K562 (cell line): ENCODE results near the gene TARBP2. TPM values are rescaled to one million over a fixed set of nuclear protein-coding genes. Genes with fewer than 3 reads are reported as not detected.

Experiments used
- CSDE1 ChIP-seq, 2 experiments: fragments of 450-650 bp; IDR thresholded peaks; 2 replicates each; pipeline ENCODE4 v1.6.1; 2016; ENCODE audit warnings: mild to moderate bottlenecking in 1 of 2
- ETV1 ChIP-seq: fragments of 450-650 bp; conservative IDR thresholded peaks from 2 replicates; pipeline ENCODE4 v1.6.1; 2016; ENCODE audit warnings: missing genetic modification characterization, control low read depth, low read depth, missing compliant biosample characterization
- FIP1L1 ChIP-seq: fragments of 200-400 bp; formaldehyde crosslinking; IDR thresholded peaks from 2 replicates; pipeline ENCODE4 v1.6.1; 2018; ENCODE audit warnings: mild to moderate bottlenecking, low read depth, low read length; ENCODE audit not compliant: poor library complexity, severe bottlenecking
- HDGF ChIP-seq: fragments of 450-650 bp; IDR thresholded peaks from 2 replicates; pipeline ENCODE4 v1.6.1; 2016
- HMG20A ChIP-seq: fragments of 450-650 bp; formaldehyde crosslinking; conservative IDR thresholded peaks from 2 replicates; pipeline ENCODE4 v1.4.0; 2020; ENCODE audit warnings: mild to moderate bottlenecking, mixed read lengths
- LCOR ChIP-seq: sonication (generic); formaldehyde crosslinking; IDR thresholded peaks from 2 replicates; pipeline ENCODE4 v1.8.0; 2022; ENCODE audit warnings: mild to moderate bottlenecking, missing genetic modification reagents
- PHTF2 ChIP-seq: fragments of 250-450 bp; sonication (Bioruptor Pico); IDR thresholded peaks from 2 replicates; pipeline ENCODE4 v1.5.0; 2021; ENCODE audit warnings: mild to moderate bottlenecking
- PTTG1 ChIP-seq: fragments of 450-650 bp; IDR thresholded peaks from 2 replicates; pipeline ENCODE4 v1.6.1; 2016; ENCODE audit warnings: low read depth, mild to moderate bottlenecking, missing genetic modification characterization, missing compliant biosample characterization
- TARDBP ChIP-seq: fragments of 450-650 bp; IDR thresholded peaks from 2 replicates; pipeline ENCODE4 v1.6.1; 2016
- ZNF707 ChIP-seq: fragments of 250-450 bp; sonication (Bioruptor Pico); conservative IDR thresholded peaks from 2 replicates; pipeline ENCODE4 v1.8.0; 2022; ENCODE audit warnings: inconsistent platforms, mild to moderate bottlenecking, moderate library complexity
- ZNF785 ChIP-seq: fragments of 250-450 bp; sonication (Bioruptor Pico); IDR thresholded peaks from 2 replicates; pipeline ENCODE4 v1.4.0; 2020; ENCODE audit warnings: mild to moderate bottlenecking
- ZNF79 ChIP-seq: fragments of 250-450 bp; sonication (Bioruptor Pico); IDR thresholded peaks from 2 replicates; pipeline ENCODE4 v1.4.0; 2020; ENCODE audit warnings: low read depth, mild to moderate bottlenecking, moderate library complexity
- polyA plus RNA-seq, 8 experiments: library from polyadenylated mRNA; depleted of rRNA in 4 of 8; stranded (reverse) in 5 of 8; unstranded in 3 of 8; fragments of >200 nt; fragmentation: Nextera tagmentation in 2 of 8; fragmentation: Illumina TruSeq in 1 of 8; extraction: Ambion mirVana in 2 of 8; extraction: Trizol in 1 of 8; gene quantifications; 2 replicates each; pipeline versions ENCODE4 v1.2.1 to v1.2.3, GENCODE V29; 2011 to 2014; ENCODE audit warnings: inconsistent platforms in 1 of 8, missing spikeins in 1 of 8
- total RNA-seq, 7 experiments: library from RNA; depleted of rRNA in 6 of 7; stranded (reverse); fragments of >200 nt in 6 of 7; fragmentation: Illumina TruSeq in 2 of 7; extraction: Trizol in 2 of 7; gene quantifications; 2 replicates each; pipeline versions ENCODE4 v1.2.1 to v1.2.3, GENCODE V29; 2011 to 2021; ENCODE audit warnings: low replicate concordance in 1 of 7
- TF ChIP-seq, protein P1 (sequence below): fragments of 450-650 bp; conservative IDR thresholded peaks from 2 replicates; pipeline ENCODE4 v1.6.1; 2016; ENCODE audit warnings: missing genetic modification characterization, low read depth, mild to moderate bottlenecking, missing compliant biosample characterization, moderate library complexity
- TF ChIP-seq, protein P2 (sequence below): fragments of 250-450 bp; sonication (Bioruptor Pico); IDR thresholded peaks from 2 replicates; pipeline ENCODE4 v1.5.0; 2021; ENCODE audit warnings: mild to moderate bottlenecking, moderate library complexity
- TF ChIP-seq, protein P3 (sequence below): fragments of 450-650 bp; formaldehyde crosslinking; IDR thresholded peaks from 2 replicates; pipeline ENCODE4 v1.4.0; 2022; ENCODE audit warnings: missing genetic modification characterization
- TF ChIP-seq, protein P4 (sequence below), 3 experiments: fragments of 200-800 bp in 1 of 3; fragments of 250-450 bp in 1 of 3; fragments of 450-650 bp in 1 of 3; sonication (Bioruptor Pico) in 1 of 3; sonication (Bioruptor generic) in 1 of 3; formaldehyde crosslinking in 1 of 3; IDR thresholded peaks; 2 replicates each; pipeline versions ENCODE4 v1.6.1 to v1.8.0; 2016 to 2022; ENCODE audit warnings: mild to moderate bottlenecking in 2 of 3, missing genetic modification characterization in 2 of 3, missing compliant biosample characterization in 1 of 3, moderate library complexity in 1 of 3
- TF ChIP-seq, protein P5 (sequence below): sonication (generic); formaldehyde crosslinking; IDR thresholded peaks from 2 replicates; pipeline ENCODE4 v1.5.0; 2020; ENCODE audit warnings: missing genetic modification reagents

Gene TARBP2
- total and polyA plus RNA-seq, 9 of the 15 experiments (the other 6 are each of a cell fraction or from before 2014, with no cell fraction given): 5.6 to 69.0 (median 44.6) TPM

DNA sequence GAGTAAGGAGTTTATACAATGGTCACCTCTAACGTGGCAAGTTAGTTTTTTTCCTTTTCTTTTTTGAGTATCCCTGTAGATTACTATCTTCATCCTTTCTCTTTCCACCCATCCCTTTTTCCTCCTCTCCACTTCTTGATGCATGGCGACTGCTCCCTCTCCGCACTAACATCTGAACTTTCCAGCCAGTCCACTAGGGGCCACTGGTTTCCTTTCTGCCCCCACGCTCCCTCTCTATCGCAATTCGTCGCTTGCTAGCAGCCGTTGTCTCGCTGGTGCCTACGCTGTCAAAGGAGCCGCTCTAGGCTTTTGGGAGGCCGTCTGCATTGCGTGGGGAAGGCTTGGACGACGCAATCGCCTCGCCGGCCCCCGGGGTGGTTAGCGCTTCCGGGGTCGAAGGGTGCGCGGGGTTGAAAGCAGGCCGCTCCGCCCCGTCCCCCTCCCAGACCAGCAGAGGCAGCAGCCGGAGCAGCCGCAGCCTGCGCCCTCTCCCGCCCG lies 49.4 kb upstream of the TARBP2 start, which contains the start of gene PCBP2 (continued):
- TF ChIP-seq HDGF (peak; percentile 83; the same call in 1 of the 2 replicates), ZNF79 (CRISPR knock-in tag) (no peak), ZNF707 (CRISPR knock-in tag) (no peak), HMG20A (CRISPR knock-in tag) (no peak), ETV1 (tag) (no peak; the same call in 1 of the 2 replicates), LCOR (peak; percentile 58; the same call in 1 of the 2 replicates), CSDE1 (IDR thresholded peaks at IDR 0.05) (no peak), TARDBP (peak; percentile 65; the same call in 1 of the 2 replicates), PTTG1 (tag) (no peak), ZNF785 (CRISPR knock-in tag) (no peak), PHTF2 (no peak), FIP1L1 (peak; percentile 8)
- TF ChIP-seq, protein P1, sequence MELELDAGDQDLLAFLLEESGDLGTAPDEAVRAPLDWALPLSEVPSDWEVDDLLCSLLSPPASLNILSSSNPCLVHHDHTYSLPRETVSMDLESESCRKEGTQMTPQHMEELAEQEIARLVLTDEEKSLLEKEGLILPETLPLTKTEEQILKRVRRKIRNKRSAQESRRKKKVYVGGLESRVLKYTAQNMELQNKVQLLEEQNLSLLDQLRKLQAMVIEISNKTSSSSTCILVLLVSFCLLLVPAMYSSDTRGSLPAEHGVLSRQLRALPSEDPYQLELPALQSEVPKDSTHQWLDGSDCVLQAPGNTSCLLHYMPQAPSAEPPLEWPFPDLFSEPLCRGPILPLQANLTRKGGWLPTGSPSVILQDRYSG: no peak
- TF ChIP-seq, protein P2, sequence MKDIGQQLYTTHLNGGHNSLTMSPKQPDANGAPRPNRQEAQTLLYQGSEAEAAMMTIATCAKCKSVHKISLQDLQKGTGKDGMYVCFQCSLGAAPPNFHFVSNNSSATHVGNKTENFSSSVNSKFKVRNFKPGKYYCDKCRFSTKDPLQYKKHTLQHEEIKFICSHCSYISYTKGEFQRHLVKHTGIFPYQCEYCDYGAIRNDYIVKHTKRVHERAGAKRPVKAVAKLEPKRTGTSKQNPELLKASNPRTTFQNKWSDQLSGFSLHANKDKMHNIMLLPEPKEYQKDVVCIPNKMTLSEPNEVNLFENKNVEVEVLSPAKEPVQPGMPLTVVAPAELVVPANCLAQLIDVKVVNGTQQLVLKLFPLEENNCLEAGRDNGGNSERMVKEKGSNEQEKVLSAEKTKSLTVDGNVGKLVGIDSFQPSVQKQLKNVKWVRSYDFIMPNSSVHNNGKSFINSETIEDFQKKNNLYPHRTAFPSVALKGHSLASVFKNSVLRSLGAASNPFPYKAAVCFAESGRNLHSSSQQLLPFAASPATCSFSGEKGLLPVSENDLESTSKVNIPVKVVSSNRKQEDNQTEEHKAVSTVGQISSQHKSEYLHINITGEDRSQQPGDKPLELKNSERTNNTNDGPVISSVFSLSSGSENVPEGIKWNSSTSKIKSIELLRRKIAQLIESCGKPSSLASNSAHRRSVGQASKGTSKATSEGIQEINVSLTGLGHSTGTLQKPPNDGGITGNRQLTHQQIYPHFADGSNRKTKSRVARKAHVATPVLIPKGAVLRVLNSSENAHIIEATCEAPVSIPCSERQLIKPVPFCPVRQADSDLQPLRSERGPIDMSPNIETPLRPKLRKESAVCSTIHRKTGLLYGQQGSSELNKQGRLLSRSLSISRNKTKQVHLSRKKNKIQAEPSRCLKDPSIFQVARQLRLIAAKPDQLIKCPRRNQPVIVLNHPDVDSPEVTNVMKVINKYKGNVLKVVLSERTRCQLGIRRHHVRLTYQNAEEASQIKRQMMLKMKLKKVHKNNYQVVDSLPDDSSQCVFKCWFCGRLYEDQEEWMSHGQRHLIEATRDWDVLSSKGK (CRISPR knock-in tag): no peak
- TF ChIP-seq, protein P3, sequence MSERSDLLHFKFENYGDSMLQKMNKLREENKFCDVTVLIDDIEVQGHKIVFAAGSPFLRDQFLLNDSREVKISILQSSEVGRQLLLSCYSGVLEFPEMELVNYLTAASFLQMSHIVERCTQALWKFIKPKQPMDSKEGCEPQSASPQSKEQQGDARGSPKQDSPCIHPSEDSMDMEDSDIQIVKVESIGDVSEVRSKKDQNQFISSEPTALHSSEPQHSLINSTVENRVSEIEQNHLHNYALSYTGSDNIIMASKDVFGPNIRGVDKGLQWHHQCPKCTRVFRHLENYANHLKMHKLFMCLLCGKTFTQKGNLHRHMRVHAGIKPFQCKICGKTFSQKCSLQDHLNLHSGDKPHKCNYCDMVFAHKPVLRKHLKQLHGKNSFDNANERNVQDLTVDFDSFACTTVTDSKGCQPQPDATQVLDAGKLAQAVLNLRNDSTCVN (CRISPR knock-in tag): no peak
- TF ChIP-seq, protein P4, sequence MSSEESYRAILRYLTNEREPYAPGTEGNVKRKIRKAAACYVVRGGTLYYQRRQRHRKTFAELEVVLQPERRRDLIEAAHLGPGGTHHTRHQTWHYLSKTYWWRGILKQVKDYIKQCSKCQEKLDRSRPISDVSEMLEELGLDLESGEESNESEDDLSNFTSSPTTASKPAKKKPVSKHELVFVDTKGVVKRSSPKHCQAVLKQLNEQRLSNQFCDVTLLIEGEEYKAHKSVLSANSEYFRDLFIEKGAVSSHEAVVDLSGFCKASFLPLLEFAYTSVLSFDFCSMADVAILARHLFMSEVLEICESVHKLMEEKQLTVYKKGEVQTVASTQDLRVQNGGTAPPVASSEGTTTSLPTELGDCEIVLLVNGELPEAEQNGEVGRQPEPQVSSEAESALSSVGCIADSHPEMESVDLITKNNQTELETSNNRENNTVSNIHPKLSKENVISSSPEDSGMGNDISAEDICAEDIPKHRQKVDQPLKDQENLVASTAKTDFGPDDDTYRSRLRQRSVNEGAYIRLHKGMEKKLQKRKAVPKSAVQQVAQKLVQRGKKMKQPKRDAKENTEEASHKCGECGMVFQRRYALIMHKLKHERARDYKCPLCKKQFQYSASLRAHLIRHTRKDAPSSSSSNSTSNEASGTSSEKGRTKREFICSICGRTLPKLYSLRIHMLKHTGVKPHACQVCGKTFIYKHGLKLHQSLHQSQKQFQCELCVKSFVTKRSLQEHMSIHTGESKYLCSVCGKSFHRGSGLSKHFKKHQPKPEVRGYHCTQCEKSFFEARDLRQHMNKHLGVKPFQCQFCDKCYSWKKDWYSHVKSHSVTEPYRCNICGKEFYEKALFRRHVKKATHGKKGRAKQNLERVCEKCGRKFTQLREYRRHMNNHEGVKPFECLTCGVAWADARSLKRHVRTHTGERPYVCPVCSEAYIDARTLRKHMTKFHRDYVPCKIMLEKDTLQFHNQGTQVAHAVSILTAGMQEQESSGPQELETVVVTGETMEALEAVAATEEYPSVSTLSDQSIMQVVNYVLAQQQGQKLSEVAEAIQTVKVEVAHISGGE (CRISPR knock-in tag; IDR thresholded peaks at IDR 0.05): peak; percentile 35 to 92 (median 84); a peak in 5 of 6 replicates
- TF ChIP-seq, protein P5, sequence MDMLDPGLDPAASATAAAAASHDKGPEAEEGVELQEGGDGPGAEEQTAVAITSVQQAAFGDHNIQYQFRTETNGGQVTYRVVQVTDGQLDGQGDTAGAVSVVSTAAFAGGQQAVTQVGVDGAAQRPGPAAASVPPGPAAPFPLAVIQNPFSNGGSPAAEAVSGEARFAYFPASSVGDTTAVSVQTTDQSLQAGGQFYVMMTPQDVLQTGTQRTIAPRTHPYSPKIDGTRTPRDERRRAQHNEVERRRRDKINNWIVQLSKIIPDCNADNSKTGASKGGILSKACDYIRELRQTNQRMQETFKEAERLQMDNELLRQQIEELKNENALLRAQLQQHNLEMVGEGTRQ (CRISPR knock-in tag): no peak
